GM20431 (cell line): ENCODE data around the gene GXYLT2.

Experiments used
- in situ Hi-C: fragments of 300-500 bp; cut with MseI, MboI; formaldehyde crosslinking; loops from one replicate; pipeline ENCODE4 v1.15.0; 2020; ENCODE audit warnings: low sequenced_read_pairs; ENCODE audit not compliant: unreplicated experiment

The GXYLT2 gene

GRCh38 chr3:72891053-72891855, 3.4 kb downstream of the GXYLT2 start:
- in situ Hi-C loops, result no loop called here

- in situ Hi-C loops, result no loop called here
These were observed 4.4 kb downstream of the GXYLT2 start for GRCh38 chr3:72892081-72892775.

DNA sequence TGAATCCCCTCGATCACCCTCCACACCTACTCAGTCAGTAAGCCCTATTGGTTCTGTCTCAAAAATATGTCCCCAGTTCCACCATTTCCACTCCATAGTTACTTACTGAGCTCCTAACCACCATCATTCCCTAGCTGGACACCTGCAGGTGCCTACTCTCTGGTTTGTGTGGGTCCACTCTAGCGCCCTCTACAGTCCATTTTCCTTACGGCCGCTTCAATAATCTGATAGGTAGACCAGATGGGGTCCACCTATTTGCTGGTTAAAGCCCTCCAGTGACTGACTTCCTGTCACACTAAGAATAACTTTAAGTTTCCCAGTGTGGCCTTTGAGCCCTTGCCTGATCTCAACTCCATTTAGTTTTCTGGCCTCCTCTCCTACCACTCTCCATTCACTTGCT, 5.0 kb downstream of the GXYLT2 start:
- in situ Hi-C loops, result no loop called here

- in situ Hi-C loops, result no loop called here
These were observed 7.2 kb downstream of the GXYLT2 start for GRCh38 chr3:72894976-72895552.

GRCh38 chr3:72896996-72897757, 9.3 kb downstream of the GXYLT2 start:
- in situ Hi-C loops, result no loop called here

DNA sequence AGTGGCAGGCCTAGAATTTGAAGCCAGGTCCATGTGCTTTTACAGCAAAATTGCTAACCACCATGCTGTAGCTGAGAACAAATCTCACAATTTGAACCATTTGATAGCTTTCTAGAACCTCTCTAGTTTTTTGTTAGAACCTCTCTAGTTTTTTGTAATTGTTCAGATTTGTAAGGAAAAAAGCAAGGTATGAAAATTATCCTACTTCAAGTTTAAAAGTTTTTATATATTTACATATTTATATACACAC, 9.8 kb downstream of the GXYLT2 start:
- in situ Hi-C loops, result no loop called here

- in situ Hi-C loops, result no loop called here
These were observed 11.5 kb downstream of the GXYLT2 start for GRCh38 chr3:72899349-72899765.

DNA sequence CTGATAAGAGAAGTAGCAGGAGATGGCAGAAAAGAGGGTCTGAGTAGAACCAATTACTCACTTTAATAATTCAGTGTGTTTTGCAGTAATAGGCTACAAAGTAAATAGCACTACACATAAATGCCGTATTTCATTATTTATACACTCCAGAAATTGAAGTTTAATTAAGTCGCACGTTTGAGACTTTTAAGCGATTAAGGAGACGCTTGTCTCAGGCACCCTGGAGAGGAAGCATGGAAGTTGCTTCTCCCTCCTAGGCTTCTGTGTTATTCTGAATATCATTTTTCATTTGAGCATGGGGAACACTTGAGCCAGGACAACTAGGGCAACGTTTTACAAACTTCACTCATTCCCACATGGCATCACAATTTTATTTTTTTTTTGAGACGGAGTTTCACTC, 12.2 kb downstream of the GXYLT2 start:
- in situ Hi-C loops, result no loop called here

DNA sequence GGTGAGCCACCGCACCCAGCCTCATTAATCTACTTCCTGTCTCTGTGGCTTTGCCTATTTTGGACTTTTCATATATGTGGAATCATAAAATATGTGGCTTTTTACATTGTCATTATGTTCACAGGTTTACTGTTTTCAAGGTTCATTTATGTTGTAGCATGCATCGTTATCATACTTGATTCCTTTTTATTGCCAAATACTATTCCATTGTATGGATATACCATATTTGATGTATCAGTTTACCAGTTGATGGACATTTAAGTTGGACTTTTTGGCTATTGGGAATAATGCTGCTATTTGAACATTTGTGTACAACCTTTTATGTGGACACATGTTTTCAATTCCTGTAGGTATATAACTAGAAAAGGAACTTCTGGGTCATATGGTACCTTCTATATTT, 14.0 kb downstream of the GXYLT2 start:
- in situ Hi-C loops, result no loop called here

- in situ Hi-C loops, result no loop called here
These were observed 15.2 kb downstream of the GXYLT2 start for GRCh38 chr3:72903004-72903403.

- in situ Hi-C loops, result no loop called here
These were observed 16.3 kb downstream of the GXYLT2 start for GRCh38 chr3:72904163-72904562.

GRCh38 chr3:72906154-72906553, 18.3 kb downstream of the GXYLT2 start:
- in situ Hi-C loops, result no loop called here

- in situ Hi-C loops, result no loop called here
These were observed 19.4 kb downstream of the GXYLT2 start for GRCh38 chr3:72907131-72907711.

DNA sequence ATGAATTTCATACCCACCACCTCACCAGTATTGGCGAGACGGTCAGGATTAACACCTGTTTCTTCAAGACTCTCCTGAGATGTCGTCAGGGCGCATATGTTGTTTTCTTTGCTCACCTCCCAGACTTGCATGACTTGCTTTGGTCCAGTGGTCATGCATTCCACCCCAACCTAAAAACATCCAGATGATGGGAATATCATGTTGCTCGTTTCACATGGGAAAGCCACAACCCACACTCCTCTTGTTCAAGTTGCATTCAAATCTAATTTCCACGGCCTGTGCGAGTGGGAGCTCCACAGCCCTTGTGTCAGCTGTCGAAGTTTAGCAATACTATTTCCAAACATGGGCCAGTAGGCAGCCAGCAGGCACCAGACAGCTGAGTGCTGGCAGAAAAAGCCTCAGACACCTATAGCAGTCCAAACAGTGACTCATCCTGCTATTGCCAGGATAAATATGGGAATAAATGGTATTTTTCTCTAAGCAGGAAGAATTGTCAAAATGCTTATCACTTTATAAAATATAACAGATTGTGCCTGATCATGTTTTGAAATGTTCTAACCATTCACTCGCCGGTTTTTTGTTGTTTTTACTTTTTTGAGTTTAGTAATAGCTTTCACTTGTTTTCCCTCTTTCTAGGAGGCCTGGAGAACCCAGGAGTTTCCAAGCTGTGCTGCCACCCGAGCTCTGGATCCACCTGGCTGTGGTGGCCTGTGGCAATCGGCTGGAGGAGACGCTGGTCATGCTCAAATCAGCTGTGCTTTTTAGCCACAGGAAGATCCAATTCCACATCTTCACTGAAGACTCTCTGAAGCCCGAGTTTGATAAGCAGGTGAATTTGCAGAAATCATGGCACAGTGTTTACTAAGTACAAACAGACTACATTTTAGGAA, 20.1 kb downstream of the GXYLT2 start:
- in situ Hi-C loops, result no loop called here

DNA sequence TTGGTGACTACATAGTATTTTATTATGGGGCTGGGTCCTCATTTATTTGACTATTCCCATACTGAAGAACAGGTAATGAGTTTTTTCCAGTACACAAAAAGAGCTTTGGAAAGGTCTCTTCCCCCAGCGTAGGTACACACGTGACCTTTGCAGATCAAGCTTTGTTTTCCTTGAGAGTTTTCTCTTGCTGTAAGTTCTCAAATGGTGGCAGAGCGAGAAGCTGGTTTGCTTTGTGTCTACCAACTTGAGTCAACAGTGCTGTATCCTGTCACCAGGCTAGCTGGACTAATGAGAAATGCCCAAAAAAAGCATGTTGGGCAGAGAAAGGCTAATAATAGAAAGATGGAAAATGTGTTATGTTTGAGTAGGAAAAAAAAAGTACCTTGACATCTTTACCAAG, 21.7 kb downstream of the GXYLT2 start:
- in situ Hi-C loops, result no loop called here

- in situ Hi-C loops, result no loop called here
These were observed 24.7 kb downstream of the GXYLT2 start for GRCh38 chr3:72912532-72912931.

- in situ Hi-C loops, result no loop called here
These were observed 26.5 kb downstream of the GXYLT2 start for GRCh38 chr3:72914383-72914782.

DNA sequence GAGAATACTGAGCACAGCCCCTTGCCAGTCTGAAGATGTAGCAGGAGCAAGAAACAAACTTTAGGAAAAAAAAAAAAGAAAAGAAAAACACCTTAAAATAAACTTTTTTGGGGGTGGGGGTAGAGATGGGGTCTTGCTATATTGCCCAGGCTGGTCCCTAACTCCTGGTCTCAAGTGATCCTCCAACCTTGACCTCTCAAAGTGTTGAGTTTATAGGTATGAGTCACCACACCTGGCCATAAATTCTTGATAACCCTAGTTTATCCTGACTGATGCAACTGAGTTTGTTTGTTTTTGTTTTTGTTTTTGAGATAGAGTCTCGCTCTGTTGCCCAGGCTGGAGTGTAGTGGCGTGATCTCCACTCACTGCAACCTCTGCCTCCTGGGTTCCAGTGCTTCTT, 28.4 kb downstream of the GXYLT2 start:
- in situ Hi-C loops, result no loop called here

DNA sequence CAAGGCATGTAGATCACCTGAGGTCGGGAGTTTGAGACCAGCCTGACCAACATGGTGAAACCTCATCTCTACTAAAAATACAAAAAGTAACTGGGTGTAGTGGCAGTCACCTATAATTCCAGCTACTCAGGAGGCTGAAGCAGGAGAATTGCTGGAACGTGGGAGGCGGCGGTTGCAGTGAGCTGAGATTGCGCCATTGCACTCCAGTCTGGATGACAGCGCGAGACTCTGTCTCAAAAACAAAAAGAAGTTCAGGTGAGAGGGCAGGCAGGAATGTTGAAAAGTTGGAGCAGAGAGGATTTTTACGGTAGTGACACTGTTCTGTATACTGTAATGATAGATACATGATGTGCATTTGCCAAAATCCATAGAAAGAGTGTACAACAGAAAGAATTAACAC, 31.7 kb downstream of the GXYLT2 start:
- in situ Hi-C loops, result no loop called here

DNA sequence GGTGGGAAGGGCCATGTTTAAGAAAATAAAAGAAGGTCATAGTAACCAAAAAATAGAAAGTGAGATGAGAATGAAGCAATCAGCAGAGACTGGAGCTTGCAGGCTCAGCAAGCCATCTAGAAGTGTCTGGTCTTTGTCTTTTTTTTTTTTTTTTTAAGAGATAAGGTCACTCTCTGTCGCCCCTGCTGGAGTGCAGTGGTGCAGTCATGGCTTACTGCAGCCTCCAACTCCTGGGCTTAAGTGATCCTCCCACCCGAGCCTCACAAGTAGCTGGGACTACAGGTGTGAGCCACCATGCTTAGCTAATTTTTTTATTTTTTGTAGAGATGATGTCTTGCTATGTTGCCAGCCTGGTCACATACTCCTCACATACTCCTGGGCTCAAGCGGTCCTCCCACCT, 36.2 kb downstream of the GXYLT2 start:
- in situ Hi-C loops, result no loop called here
